ENCODE measurements around the gene SRPK1. TPM values are rescaled to one million over a fixed set of nuclear protein-coding genes. Genes with fewer than 3 reads are reported as not detected.

SRPK1 gene
- total and polyA plus RNA-seq, 2 of the 8 experiments (the other 6 are each of a cell fraction or from before 2014, with no cell fraction given): 25.7 to 116 TPM

DNA sequence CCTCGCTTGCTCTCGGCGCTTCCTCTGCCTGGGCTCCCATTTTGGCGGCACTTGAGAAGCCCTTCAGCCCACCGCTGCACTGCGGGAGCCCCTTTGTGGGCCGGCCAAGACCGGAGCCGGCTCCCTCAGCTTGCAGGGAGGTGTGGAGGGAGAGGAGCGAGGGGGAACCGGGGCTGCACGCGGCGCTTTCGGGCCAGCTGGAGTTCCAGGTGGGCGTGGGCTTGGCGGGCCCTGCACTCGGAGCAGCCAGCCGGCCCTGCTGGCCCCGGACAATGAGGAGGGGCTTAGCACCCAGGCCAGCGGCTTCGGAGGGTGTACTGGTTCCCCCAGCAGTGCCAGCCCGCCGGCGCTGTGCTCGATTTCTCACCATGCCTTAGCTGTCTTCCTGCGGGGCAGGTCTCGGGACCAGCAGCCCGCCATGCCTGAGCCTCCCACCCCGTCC lies 10.2 kb upstream of the SRPK1 start (continued):
- TF ChIP-seq NANOG (IDR thresholded peaks at IDR 0.05; ENCODE audit: insufficient read depth, low read depth, low read length, poor library complexity, severe bottlenecking): no peak
- TF ChIP-seq POU5F1 (IDR thresholded peaks at IDR 0.05; ENCODE audit: low read depth, low read length): no peak
- 0 out of 2 replicates have a peak, but pooled peaks have one; percentile 33 for TF ChIP-seq PHF8 (conservative IDR thresholded peaks at IDR 0.05; ENCODE audit: low read depth, low read length)
- TF ChIP-seq KDM4A (IDR thresholded peaks at IDR 0.05; ENCODE audit: low read depth, low read length, severe bottlenecking): peak; percentile 46
- TF ChIP-seq RBBP5 (IDR thresholded peaks at IDR 0.05; ENCODE audit: borderline replicate concordance, low read depth, low read length): 0 out of 2 replicates have a peak, but pooled peaks have one; percentile 42
- no peak for TF ChIP-seq CHD2 (IDR thresholded peaks at IDR 0.05; ENCODE audit: low read length)
- TF ChIP-seq EZH2 (IDR thresholded peaks at IDR 0.05; ENCODE audit: low read depth, low read length, severe bottlenecking): no peak
- TF ChIP-seq POLR2A (IDR thresholded peaks at IDR 0.05; ENCODE audit: control extremely low read depth in 1 of 2, low read depth in 2 of 2, low read length in 2 of 2): 0 out of 3 replicates have a peak, but pooled peaks of 1 of the 2 experiments have one; percentile 16
- no peak for TF ChIP-seq SP4 (IDR thresholded peaks at IDR 0.05; ENCODE audit: low read length)
- no peak for TF ChIP-seq TBP (IDR thresholded peaks at IDR 0.05; ENCODE audit: low read depth, low read length)
- TF ChIP-seq, protein P1, sequence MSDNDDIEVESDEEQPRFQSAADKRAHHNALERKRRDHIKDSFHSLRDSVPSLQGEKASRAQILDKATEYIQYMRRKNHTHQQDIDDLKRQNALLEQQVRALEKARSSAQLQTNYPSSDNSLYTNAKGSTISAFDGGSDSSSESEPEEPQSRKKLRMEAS (IDR thresholded peaks at IDR 0.05): peak; percentile 68
